HepG2 (cell line): ENCODE data around the gene SARNP. TPM values are rescaled to one million over a fixed set of nuclear protein-coding genes. Genes with fewer than 3 reads are reported as not detected.
A peak's percentile ranks its signal among the peaks of the same experiment; 100 is the strongest.

ENCODE experiments used
- ARID4A ChIP-seq: sonication (generic); formaldehyde crosslinking; IDR thresholded peaks from 2 replicates; pipeline ENCODE4 v1.5.0; 2020; ENCODE audit warnings: mild to moderate bottlenecking, missing genetic modification reagents, borderline replicate concordance
- ARID5B ChIP-seq: IDR thresholded peaks from 2 replicates; pipeline ENCODE4 v1.4.0; 2020; ENCODE audit warnings: mild to moderate bottlenecking, missing genetic modification reagents
- HOXA3 ChIP-seq: sonication (generic); formaldehyde crosslinking; IDR thresholded peaks from 2 replicates; pipeline ENCODE4 v1.5.0; 2020; ENCODE audit warnings: missing genetic modification reagents
- MAX ChIP-seq: IDR thresholded peaks from 2 replicates; pipeline ENCODE4 v1.6.1; 2012; ENCODE audit warnings: inconsistent platforms
- MTA1 ChIP-seq: sonication (generic); formaldehyde crosslinking; IDR thresholded peaks from 2 replicates; pipeline ENCODE4 v1.4.0; 2020; ENCODE audit warnings: missing genetic modification reagents, mild to moderate bottlenecking, borderline replicate concordance
- NFYB ChIP-seq: sonication (generic); formaldehyde crosslinking; IDR thresholded peaks from 2 replicates; pipeline ENCODE4 v1.4.0; 2020; ENCODE audit warnings: missing genetic modification reagents
- RXRA ChIP-seq: sonication (generic); formaldehyde crosslinking; IDR thresholded peaks from 2 replicates; pipeline ENCODE4 v1.5.1; 2020; ENCODE audit warnings: missing genetic modification reagents
- RXRB ChIP-seq: IDR thresholded peaks from 2 replicates; pipeline ENCODE4 v1.6.1; 2016; ENCODE audit warnings: borderline replicate concordance, missing genetic modification reagents, missing compliant biosample characterization
- SSRP1 ChIP-seq: IDR thresholded peaks from 2 replicates; pipeline ENCODE4 v1.6.1; 2016; ENCODE audit warnings: control low read depth
- TFAP4 ChIP-seq: sonication (generic); IDR thresholded peaks from 2 replicates; pipeline ENCODE4 v1.6.1; 2016; ENCODE audit warnings: low read depth, borderline replicate concordance
- TP53 ChIP-seq: sonication (generic); formaldehyde crosslinking; conservative IDR thresholded peaks from 2 replicates; pipeline ENCODE4 v1.4.0; 2020; ENCODE audit warnings: missing genetic modification reagents
- ZFP91 ChIP-seq: sonication (generic); formaldehyde crosslinking; IDR thresholded peaks from 2 replicates; pipeline ENCODE4 v1.9.0; 2022; ENCODE audit warnings: missing genetic modification reagents, mild to moderate bottlenecking, borderline replicate concordance
- ZNF562 ChIP-seq: sonication (generic); formaldehyde crosslinking; IDR thresholded peaks from 2 replicates; pipeline ENCODE4 v1.8.0; 2022; ENCODE audit warnings: missing genetic modification reagents, borderline replicate concordance
- ZNF563 ChIP-seq: sonication (generic); formaldehyde crosslinking; IDR thresholded peaks from 2 replicates; pipeline ENCODE4 v1.8.0; 2022; ENCODE audit warnings: mild to moderate bottlenecking, moderate library complexity, missing genetic modification reagents
- ZNF790 ChIP-seq: sonication (generic); formaldehyde crosslinking; IDR thresholded peaks from 2 replicates; pipeline ENCODE4 v1.8.0; 2022; ENCODE audit warnings: missing genetic modification reagents, mild to moderate bottlenecking, borderline replicate concordance
- polyA plus RNA-seq, 8 experiments: library from polyadenylated mRNA; depleted of rRNA in 3 of 8; stranded (reverse) in 7 of 8; unstranded in 1 of 8; fragments of >200 nt; fragmentation: Illumina TruSeq in 4 of 8; extraction: Trizol in 4 of 8; gene quantifications; 2 replicates each; pipeline versions ENCODE4 v1.2.1 to v1.2.3, GENCODE V29; 2011 to 2016; ENCODE audit warnings: low read depth in 4 of 8, missing spikeins in 1 of 8, mixed read lengths in 1 of 8; ENCODE audit not compliant: insufficient read depth in 1 of 8
- total RNA-seq, 5 experiments: library from RNA; depleted of rRNA; stranded (reverse); fragments of >200 nt; fragmentation: Illumina TruSeq; extraction: Trizol; gene quantifications; 2 replicates each; pipeline ENCODE4 v1.2.3, GENCODE V29; 2016; ENCODE audit warnings: low read depth in 1 of 5

Gene SARNP
- total and polyA plus RNA-seq, 2 of the 13 experiments (the other 11 are each of a cell fraction or from before 2014, with no cell fraction given) = 59.0 to 95.4 TPM

- peak; percentile 76 for TF ChIP-seq ZFP91 (CRISPR knock-in tag)
- TF ChIP-seq ZNF563 (CRISPR knock-in tag) = peak; percentile 73
- peak; percentile 60; the same call in 1 of the 2 replicates for TF ChIP-seq ARID5B (CRISPR knock-in tag)
- TF ChIP-seq RXRB (CRISPR knock-in tag) = 0 out of 2 replicates have a peak, but pooled peaks have one; percentile 27
- peak; percentile 15; the same call in 1 of the 2 replicates for TF ChIP-seq NFYB
- peak; percentile 81; the same call in 1 of the 2 replicates for TF ChIP-seq MTA1 (CRISPR knock-in tag)
- TF ChIP-seq RXRA (CRISPR knock-in tag) = peak; percentile 57; the same call in 1 of the 2 replicates
- TF ChIP-seq HOXA3 = 0 out of 2 replicates have a peak, but pooled peaks have one; percentile 44
- TF ChIP-seq ARID4A = peak; percentile 84
- TF ChIP-seq MAX = peak; percentile 92
- no peak for TF ChIP-seq TP53 (CRISPR knock-in tag)
- TF ChIP-seq SSRP1 (CRISPR knock-in tag) = no peak; the same call in 1 of the 2 replicates
- TF ChIP-seq ZNF562 (CRISPR knock-in tag) = no peak
- TF ChIP-seq ZNF790 (CRISPR knock-in tag) = peak; percentile 34; the same call in 1 of the 2 replicates
- TF ChIP-seq TFAP4 = peak; percentile 95
These were observed 88.3 kb downstream of the SARNP start, which contains the start of gene CD63 (continued) for GRCh38 chr12:55728939-55729818.
